ENCODE measurements around the gene VSTM2A.

GRCh38 chr7:54563329-54563916, 21.2 kb downstream of the VSTM2A start:
- TF ChIP-seq CTCF (IDR thresholded peaks at IDR 0.05 in 4 of 5, conservative IDR thresholded peaks at IDR 0.05 in 1 of 5) (no peak), POLR2A (IDR thresholded peaks at IDR 0.05) (no peak)
